Epithelial cell of esophagus (primary cell): ENCODE measurements around the gene RUNX1.

Source experiments
- DNase-seq: peaks from one replicate; pipeline ENCODE4 v3.0.0; 2010; ENCODE audit warnings: low read depth
- H3K4me3 ChIP-seq: 2 replicates; pipeline ENCODE4 v1.5.1; 2011; ENCODE audit warnings: mild to moderate bottlenecking, low read length, control low read depth
- TF ChIP-seq, protein P1 (sequence below): IDR thresholded peaks from 2 replicates; pipeline ENCODE4 v1.5.1; 2011; ENCODE audit warnings: low read depth, mild to moderate bottlenecking, low read length, control low read depth, inconsistent platforms; ENCODE audit not compliant: insufficient read depth; ENCODE audit errors: missing control alignments

Gene RUNX1

DNA sequence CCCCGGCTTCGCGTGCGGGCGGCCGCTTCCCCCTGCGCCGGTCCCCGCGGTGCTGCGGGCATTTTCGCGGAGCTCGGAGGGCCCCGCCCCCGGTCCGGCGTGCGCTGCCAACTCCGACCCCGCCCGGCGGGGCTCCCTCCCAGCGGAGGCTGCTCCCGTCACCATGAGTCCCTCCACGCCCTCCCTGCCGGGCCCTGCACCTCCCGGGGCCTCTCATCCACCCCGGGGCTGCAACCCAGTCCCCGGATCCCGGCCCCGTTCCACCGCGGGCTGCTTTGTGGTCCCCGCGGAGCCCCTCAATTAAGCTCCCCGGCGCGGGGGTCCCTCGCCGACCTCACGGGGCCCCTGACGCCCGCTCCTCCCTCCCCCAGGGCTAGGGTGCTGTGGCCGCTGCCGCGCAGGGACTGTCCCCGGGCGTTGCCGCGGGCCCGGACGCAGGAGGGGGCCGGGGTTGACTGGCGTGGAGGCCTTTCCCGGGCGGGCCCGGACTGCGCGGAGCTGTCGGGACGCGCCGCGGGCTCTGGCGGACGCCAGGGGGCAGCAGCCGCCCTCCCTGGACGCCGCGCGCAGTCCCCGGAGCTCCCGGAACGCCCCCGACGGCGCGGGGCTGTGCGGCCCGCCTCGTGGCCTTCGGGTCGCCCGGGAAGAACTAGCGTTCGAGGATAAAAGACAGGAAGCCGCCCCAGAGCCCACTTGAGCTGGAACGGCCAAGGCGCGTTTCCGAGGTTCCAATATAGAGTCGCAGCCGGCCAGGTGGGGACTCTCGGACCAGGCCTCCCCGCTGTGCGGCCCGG lies 159.2 kb downstream of the RUNX1 start:
- TF ChIP-seq, protein P1, sequence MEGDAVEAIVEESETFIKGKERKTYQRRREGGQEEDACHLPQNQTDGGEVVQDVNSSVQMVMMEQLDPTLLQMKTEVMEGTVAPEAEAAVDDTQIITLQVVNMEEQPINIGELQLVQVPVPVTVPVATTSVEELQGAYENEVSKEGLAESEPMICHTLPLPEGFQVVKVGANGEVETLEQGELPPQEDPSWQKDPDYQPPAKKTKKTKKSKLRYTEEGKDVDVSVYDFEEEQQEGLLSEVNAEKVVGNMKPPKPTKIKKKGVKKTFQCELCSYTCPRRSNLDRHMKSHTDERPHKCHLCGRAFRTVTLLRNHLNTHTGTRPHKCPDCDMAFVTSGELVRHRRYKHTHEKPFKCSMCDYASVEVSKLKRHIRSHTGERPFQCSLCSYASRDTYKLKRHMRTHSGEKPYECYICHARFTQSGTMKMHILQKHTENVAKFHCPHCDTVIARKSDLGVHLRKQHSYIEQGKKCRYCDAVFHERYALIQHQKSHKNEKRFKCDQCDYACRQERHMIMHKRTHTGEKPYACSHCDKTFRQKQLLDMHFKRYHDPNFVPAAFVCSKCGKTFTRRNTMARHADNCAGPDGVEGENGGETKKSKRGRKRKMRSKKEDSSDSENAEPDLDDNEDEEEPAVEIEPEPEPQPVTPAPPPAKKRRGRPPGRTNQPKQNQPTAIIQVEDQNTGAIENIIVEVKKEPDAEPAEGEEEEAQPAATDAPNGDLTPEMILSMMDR = peak; percentile 28
- H3K4me3 ChIP-seq = peak overlapping the region; percentile 64

DNA sequence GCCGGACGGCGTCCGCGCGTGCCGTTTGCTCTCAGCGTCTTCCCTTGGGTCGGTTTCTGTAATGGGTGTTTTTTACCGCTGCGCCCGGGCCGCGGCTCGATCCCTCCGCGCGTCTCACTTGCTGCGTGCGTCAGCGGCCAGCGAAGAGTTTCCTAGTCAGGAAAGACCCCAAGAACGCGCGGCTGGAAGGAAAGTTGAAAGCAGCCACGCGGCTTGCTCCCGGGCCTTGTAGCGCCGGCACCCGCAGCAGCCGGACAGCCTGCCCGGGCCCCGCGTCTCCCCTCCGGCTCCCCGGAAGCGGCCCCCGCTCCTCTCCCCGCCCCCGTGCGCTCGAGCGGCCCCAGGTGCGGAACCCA lies 159.8 kb downstream of the RUNX1 start:
- H3K4me3 ChIP-seq = peak overlapping the region; percentile 64
- DNase-seq = peak; percentile 81

More for the DNA sequence above, 159.2 kb downstream of the RUNX1 start:
- peak; percentile 80 for DNase-seq

DNA sequence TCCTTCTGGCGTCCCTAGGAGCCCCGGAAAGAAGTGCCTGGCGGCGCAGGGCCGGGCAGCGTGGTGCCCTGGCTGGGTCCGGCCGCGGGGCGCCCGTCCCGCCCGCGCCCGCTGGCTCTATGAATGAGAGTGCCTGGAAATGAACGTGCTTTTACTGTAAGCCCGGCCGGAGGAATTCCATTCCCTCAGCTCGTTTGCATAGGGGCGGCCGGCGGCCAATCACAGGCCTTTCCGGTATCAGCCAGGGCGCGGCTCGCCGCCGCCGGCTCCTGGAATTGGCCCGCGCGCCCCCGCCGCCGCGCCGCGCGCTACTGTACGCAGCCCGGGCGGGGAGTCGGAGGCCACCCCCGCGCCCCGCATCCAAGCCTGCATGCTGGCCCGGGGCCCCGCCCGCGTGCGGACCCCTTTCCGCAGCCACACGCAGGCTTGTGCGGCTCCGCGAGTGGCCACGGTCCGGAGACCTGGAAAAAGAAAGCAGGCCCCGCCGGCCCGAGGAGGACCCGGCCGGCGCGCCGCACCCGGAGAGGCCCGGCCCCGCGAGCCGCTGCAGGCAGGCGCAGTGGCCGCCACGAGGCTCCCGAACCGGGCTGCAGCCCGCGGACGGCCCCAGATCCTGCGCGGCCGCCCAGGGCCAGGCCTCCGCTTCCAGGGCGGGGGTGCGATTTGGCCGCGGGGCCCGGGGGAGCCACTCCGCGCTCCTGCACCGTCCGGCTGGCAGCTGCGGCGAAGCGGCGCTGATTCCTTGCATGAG lies 160.4 kb downstream of the RUNX1 start:
- TF ChIP-seq, protein P1 = no peak
- H3K4me3 ChIP-seq = peak overlapping the region; percentile 78
- DNase-seq = peak; percentile 98

More for the DNA sequence above, 159.8 kb downstream of the RUNX1 start:
- TF ChIP-seq, protein P1 = no peak

DNA sequence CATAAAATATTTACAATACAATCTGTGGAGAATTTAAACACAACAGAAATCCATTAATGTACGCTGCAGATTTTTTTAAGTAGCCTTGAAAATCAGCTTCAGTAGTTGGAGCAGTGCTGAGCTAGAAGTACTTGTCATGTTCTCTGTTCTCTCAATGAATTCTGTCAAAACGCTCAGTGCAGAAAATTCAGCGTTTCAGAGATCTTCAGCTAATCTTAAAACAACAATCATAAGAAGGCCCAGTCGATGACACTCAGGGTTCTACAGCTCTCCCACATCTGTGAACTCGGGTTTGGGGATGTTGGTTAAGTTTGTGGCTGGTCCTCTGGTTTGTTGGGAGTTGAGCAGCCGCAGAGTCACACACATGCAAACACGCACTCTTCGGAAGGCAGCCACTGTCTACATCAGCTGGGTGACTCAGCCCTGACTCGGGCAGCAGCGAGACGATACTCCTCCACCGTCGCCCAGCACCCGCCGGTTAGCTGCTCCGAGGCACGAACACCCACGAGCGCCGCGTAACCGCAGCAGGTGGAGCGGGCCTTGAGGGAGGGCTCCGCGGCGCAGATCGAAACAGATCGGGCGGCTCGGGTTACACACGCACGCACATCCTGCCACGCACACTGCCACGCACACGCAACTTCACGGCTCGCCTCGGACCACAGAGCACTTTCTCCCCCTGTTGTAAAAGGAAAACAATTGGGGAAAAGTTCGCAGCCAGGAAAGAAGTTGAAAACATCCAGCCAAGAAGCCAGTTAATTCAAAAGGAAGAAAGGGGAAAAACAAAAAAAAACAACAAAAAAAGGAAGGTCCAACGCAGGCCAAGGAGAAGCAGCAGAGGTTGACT lies 161.2 kb downstream of the RUNX1 start:
- DNase-seq = peak; percentile 99
- TF ChIP-seq, protein P1 = no peak
- H3K4me3 ChIP-seq = peak overlapping the region; percentile 78

DNA sequence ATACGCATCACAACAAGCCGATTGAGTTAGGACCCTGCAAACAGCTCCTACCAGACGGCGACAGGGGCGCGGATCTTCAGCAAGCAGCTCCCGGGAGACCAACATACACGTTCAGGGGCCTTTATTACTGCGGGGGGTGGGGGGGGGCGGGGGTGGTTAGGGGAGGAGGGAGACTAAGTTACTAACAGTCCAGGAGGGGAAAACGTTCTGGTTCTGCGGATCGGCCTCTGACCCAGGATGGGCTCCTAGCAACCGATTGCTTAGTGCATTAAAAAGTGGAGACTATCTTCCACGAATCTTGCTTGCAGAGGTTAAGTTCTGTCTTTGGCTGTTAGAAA lies 162.0 kb downstream of the RUNX1 start:
- peak overlapping the region; percentile 78 for H3K4me3 ChIP-seq
- TF ChIP-seq, protein P1 = no peak
- DNase-seq = no peak

DNA sequence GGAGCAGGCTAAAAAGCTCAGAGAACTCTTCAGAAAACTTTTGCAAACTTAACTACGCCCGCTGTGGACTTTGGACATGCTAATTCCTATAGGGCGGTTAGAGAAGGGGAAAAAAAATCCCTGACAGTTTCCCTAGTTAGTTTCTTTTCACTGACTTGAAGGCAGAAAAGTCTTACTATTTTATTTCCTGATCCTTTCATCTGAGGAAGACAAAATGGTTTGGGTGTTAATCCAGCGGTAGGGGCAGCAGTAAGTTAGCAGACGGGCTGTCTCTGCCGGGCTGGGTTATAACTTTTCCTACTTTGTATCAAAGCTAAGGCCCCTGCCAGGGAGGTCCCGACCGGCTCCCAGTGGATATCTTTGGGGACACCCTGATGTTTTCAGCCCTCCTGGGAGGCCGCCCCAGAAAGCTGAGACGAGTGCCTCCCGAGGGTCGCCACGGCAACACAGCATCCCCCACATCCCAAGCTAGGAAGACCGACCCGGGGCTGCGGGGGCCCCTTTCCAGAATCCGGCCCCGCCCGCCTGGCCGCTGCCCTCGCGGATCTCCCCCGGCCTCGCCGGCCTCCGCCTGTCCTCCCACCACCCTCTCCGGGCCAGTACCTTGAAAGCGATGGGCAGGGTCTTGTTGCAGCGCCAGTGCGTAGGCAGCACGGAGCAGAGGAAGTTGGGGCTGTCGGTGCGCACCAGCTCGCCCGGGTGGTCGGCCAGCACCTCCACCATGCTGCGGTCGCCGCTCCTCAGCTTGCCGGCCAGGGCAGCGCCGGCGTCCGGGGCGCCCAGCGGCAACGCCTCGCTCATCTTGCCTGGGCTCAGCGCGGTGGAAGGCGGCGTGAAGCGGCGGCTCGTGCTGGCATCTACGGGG lies 162.6 kb downstream of the RUNX1 start:
- H3K4me3 ChIP-seq = peak overlapping the region; percentile 78
- TF ChIP-seq, protein P1 = no peak
- DNase-seq = peak; percentile 23
